HG03196 (cell line): Measurements from ENCODE around the gene RAB1A.
"Not testable (repeated sequence)": the region's sequence is repeated elsewhere in the genome, so short reads cannot be mapped to it uniquely, and the experiment has no call there.

Source experiments
- ATAC-seq: cut with Tn5 transposase; IDR thresholded peaks from one replicate; pipeline ENCODE4 v1.9.1; 2021; ENCODE audit not compliant: unreplicated experiment

RAB1A gene

DNA sequence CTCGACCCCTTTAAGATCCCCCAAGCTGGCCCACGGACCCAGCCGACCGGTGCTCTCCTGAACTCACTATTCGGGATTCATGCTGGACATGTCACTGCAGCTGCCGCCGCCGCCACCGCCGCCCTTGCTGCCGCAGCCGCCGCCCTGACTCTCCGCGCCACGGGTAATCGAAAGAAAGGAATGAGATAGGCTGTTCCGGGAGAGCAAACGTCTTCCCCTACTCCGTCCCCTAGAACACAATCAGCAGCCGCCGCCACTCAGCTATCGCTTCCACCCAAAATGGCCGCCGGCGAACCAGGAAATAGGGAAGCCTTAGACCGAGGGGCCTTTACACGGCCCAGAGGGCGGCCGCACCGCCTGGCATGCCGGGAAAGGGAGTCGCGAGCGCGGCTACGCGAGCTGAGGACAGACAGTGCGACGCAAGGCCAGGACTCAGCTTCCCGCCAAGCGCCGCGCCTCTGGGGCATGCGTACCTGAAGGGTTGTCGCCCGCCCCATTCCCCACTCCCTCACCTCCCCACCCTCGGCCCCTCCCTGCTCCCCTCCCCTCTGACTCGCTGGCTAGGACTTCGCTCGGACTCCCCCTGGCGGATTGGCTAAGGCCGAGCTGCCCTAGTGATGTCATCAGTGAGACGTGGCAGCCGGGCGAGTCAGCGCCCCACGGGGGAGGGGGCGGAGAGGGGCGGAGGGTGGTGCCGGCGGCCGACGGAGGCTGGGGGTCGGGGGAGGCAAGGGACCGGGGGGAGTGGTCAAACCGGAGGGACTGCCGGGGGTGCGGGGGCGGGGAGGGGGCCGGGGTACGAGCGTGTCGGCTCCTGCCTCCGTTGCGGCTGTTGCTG, at the start of gene RAB1A:
Gene RAB1A (minus strand): TSS at position 281 of the 838 bp plus-strand sequence. CDS start 191 bp downstream, at position 90.
- peak; percentile 96 for ATAC-seq

DNA sequence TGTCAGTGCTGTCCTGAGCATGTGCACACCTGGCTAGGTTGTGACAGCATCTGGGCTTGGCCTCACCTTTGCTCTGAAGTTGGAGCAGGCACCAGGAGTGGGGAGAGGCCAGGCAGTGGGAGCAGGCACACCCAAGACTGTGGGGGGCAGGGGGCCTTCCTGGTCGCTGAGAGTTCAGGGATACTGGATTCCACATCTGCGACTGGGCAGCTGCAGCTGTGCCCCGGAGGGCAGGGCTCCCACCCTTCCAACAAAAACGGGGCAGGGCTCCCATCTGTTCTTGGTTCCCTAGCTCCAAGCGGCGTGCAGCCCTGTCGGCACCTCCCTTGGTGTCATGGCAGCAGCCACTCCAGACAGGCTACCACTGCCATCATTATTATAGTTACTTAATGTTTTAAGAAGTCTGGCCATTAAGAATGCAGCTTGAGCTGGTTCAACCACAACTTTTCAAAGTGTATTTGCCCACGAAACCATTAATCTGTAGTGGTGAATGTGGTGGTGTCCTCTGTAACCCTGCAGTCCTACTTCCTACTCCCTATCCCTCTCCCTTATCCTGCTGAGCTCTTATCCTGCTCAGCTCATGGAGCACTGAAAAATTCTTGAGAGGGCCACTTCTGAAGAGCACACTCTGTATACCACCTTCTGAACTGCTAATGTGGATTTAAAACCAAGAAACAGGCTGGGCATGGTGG, 48.0 kb upstream of the RAB1A start:
- no peak for ATAC-seq

DNA sequence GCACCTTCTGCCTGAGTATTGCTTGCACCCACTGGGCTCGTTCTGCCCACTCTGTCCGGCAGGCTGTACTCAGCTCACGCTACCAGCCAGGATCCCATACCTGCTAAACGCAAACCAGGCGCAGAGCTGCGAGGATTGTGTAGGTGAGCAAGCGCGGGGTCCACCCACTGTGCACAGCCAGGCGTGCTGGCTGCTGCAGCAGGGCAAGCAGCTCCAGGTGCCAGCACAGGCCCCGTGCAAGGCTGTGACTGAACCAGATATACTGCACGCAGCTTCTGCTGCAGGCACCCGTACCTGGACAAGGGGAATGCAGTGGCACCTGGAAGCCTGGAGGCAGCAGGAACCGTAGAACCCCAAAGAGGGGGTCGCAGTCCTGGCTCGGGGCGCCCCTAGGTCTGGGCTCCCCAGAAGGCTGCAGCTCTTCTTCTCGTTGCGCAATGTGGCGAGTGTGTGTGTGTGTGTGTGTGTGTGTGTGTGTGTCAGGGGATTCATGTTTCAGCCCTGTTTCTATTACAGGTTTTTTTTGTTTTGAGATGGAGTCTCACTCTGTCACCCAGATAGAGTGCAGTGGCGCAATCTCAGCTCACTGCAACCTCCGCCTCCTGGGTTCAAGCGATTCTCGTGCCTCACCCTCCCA, 46.1 kb upstream of the RAB1A start:
- ATAC-seq = no peak

DNA sequence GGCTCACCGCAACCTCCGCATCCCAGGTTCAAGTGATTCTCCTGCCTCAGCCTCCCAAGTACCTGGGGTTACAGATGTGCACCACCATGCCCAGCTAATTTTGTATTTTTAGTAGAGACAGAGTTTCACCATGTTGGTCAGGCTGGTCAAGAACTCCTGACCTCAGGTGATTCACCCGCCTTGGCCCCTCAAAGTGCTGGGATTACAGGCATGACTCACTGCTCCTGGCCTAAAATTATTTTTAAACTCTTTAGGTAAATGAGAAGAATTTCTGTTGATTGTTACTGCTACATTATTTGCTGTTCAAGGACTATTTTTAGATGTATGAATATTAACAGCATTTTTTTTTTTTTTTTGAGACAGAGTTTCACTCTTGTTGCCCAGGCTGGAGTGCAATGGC, 44.1 kb upstream of the RAB1A start:
- ATAC-seq = not testable (repeated sequence)

DNA sequence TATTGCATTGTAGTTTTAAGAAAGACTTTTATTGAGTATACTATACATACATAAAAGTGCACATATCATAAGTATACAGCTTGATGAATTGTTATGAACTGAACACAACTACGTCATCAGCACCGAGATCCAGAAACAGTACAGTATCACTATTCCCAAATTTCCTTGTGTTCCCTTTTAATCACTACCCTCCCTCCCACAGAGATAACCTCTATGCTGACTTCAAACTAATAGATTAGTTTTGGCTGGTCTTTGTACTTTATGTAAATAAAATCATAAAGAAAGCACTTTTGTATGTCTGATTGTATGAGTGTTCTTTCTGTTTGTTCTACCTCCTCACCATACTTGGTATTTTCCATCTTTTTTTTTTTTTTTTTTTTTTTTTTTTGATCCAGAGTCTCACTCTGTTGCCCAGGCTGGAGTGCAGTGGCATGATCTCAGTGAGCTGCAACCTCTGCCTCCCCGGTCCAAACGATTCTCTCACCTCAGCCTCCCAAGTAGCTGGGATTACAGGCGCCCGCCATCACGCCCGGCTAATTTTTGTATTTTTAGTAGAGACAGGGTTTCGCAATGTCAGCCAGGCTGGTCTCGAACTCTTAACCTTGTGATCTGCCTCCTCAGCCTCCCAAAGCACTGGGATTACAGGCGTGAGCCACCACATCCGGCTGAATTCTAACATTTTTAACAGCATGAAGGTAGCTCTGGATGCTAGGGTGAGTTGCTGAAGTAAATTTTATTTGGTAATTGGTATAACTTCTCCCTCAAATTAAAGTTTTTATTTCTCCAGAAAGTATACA, 43.3 kb upstream of the RAB1A start:
- no peak for ATAC-seq

DNA sequence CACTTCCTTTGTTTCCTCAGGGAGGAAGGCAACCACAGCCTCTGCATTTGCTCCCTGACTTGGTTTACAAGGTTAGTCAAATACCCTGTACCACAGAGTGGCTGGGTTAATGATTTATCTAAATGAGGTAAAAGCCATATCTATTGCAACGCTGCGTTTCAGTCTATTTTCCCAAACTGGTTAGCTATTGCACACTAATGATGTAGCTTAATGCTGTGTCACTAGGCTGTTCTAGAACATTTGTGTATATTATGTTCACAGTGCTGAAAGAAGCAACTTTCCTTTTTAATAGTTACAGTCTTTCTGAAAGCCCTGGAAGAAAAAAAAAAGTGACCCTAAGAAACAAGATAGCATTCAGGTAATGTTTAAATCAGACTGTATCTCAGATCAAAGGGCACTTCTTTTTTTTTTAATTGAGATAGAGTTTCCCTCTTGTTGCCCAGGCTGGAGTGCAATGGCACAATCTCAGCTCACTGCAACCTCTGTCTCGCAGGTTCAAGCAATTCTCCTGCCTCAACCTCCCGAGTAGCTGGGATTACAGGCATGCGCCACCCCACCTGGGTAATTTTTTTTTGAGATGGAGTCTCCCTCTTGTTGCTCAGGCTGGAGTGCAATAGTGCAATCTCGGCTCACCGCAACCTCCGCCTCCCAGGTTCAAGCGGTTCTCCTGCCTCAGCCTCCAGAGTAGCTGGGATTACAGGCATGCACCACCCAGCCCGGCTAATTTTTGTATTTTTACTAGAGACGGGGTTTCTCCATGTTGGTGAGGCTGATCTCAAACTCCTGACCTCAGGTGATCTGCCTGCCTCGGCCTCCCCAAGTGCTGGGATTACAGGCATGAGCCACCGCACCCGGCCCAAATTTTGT, 40.9 kb upstream of the RAB1A start:
- not testable (repeated sequence) for ATAC-seq

DNA sequence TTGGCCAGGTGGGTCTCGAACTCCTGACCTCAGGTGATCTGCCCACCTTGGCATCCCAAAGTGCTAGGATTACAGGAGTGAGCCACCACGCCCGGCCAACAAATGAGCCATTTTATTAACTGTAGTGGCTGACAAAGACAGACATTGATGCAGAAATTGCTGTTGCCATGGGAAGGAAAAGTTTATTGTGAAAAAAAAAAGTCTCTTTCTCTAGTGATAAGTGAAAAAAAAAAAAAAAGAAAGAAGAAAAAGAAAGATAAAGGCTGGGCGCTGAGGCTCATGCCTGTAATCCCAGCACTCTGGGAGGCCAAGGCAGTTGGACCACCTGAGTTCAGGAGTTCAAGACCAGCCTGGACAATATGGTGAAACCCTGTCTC, 39.8 kb upstream of the RAB1A start:
- ATAC-seq = no peak

DNA sequence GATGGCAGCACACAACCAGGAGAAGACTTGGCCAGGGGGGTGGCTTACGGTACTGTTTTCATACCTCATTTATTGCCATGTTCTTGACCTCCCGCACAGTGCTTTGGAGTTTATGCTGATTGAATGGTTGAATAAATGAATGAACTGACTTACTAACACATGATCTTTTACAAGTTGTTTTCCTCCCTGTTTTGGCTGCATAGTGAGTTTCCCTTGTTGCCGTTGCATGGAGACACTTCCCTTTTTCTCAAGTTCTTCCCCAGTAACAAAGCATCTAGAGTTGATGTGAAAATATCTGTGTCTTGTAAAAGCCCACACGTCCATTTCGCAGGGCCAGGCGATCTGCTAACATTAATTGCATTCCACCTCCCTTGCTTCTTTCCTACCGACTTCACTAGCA, 35.7 kb upstream of the RAB1A start:
- no peak for ATAC-seq

DNA sequence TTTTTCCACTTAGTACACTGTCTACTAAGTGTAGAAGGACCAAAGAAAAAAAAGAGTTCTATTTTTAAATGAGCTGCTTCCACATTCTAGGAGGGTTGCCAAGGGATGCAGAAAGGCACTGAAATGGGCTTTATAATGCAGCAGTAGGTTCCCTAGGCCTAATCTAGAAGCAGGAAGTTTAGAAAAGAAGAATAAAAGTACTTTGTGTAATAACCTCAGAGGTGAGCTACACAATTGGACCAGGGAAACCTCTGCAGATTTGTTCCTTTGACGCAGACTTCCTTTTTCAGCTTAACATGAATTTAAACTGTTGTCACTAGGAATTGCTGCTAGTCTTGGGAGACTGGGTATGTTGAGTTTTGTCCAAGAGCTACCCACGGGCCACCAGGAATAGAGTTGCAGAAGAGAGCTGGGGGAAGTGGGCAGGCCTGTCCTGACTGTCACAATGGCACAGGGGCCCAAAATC, 34.6 kb upstream of the RAB1A start:
- no peak for ATAC-seq

DNA sequence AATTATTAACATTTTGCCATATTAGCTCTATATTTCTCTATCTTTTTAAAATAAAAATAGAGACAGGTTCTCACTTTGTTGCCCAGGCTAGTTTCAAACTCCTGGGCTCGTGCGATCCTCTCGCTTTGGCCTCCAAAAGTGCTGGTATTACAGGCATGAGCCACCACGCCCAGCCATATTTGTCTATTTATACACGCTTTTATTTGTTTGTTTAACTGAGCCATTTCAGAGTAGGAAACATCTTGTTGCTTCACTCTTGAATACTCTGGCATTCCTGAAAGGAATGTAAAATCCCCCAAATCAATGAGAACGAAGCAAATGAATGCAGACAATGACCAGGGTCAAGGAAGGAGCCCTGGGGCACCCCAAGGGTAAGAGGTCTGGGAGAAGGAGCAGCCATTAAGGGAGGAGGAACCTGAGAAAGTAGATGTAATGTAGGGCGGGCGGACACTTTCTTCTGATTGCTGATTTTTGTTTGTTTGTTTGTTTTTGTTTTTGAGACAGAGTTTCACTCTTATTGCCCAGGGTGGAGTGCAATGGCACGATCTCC, 31.7 kb upstream of the RAB1A start:
- ATAC-seq = no peak

DNA sequence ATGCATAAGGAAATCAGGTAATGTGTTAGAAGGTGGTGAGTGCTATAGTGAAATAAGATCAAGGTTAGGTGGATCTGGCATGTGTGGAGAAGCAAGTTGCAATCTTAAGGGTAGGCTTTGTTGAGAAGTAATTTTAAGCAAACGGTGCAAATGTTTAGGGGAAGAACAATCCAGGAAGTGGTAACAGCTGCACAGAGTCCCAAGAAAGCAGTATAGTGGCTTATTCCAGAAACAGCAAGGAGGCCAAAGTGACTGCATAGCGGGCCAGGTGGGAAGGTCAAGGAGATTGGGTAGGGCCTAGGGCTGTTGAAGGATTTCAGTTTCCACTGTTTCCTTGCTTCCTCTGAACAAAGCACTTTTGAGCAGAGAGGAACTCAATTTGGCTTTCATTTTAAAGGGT, 30.0 kb upstream of the RAB1A start:
- ATAC-seq = no peak

DNA sequence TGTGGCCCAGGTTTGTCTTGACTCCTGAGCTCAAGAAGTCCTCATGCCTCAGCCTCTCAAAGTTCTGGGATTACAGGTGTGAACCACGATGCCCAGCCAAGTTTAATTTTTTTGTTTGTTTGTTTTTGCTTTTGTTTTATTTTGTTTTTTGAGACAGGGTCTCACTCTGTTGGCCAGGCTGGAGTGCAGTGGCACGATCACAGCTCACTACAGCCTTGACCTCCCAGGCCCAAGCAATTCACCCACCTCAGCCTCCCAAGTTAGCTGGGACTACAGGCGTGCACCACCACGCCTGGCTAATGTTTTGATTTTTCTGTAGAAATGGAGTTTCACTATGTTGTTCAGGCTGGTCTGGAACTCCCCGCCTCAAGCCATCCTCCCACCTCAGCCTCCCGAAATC, 29.4 kb upstream of the RAB1A start:
- no peak for ATAC-seq

DNA sequence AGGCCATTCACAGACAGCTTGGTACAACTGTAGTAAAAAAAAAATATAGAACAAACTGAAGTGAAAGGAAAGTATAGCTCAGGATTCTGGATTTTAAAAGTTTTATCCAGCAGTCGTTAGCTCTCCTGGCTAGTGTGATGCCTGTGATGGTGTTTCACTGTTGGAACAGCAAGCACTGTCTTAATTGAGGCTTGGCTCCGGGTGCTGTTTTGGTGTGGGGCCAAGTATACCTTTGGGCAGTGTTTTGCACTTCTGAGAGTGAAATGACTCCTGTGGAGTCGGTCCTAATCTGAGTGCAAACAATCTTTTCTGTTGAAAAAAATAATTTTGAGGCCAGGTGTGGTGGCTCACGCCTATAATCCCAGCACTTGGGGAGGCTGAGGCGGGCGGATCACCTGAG, 28.7 kb upstream of the RAB1A start:
- ATAC-seq = no peak

DNA sequence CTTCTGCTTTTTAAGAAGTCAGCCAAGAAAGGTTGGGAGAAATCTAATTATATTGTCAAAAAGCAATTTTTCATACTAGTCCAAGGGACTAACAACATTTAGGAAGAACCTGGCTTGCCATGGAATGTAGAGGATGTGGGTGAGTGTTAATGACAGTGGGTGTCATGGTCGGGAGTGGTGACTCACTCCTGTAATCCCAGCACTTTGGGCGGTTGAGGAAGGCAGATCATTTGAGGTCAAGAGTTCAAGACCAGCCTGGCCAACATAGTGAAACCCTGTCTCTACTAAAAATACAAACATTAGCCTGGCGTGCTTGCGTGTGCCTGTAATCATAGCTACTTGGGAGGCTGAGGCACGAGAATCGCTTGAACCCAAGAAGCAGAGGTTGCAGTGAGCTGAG, 27.9 kb upstream of the RAB1A start:
- ATAC-seq = not testable (repeated sequence)

DNA sequence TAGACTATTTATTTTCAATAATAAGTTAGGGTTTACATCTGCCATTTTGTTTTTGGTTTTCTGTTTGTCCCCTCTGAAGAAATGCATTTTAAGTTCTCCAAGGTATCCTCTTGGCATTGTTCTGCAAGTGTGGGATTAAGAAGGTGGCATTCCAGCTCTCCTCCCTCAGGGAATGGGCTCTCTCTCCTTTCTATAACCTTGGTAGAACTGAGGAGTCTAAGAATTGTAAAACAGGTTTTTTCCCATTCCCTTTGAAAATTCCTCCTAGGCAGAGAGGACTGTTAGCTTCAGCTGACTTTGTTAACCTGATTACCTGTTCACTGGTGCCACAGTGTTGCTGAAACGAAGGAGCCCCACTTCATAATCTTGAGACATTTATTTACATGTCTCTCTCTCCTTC, 26.1 kb upstream of the RAB1A start:
- no peak for ATAC-seq

DNA sequence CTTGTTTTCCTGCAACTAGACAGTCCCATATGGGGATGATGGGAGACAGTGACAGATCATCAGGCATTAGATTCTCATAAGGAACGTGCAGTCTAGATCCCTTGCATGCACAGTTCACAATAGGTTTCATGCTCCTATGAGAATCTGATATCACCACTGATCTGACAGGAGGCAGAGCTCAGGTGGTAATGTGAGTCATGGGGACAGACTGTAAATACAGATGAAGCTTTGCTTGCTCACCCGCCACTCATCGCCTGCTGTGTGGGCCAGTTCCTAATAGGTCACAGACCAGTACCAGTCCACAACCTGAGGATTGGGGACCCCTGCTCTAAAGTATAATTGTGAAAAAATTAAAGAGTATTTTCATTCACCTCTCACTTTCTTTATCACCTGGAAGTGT, 23.6 kb upstream of the RAB1A start:
- no peak for ATAC-seq

DNA sequence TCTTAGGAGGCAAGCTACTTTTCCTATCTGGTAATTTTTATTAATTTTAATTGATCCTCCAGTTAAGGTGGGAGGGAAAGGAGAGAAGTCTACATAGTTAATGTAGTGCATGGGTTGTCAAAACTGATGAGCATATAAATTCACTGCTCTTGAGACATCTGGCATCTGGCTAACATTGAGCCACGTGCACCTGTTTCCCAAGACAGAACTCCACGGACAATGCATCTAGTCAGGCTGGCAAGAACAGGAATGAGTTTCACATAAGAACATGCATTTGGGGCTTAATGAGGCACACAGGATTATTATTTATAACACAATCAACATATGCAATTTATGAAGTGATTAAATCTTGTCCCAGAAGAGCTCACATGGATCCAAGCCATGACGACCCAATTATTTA, 16.2 kb upstream of the RAB1A start:
- no peak for ATAC-seq

DNA sequence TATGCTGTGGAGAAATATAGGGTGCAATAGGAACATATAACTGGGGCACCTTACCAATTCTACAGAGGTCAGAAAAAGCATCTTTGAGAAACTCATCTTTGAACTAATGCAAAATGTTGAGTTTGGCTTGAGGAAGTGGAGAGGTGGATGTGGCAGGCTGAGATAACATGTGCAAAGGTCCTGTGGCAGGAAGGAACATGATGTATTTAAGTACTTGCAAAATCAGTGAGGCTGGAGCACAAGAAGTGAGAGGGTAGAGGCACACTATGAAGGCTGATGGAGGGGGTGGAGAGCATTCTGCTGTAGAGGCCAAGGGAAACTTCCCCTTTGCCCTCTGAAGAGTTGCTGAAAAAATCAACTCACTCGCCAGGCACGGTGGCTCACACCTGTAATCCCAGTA, 14.7 kb upstream of the RAB1A start:
- ATAC-seq = no peak

DNA sequence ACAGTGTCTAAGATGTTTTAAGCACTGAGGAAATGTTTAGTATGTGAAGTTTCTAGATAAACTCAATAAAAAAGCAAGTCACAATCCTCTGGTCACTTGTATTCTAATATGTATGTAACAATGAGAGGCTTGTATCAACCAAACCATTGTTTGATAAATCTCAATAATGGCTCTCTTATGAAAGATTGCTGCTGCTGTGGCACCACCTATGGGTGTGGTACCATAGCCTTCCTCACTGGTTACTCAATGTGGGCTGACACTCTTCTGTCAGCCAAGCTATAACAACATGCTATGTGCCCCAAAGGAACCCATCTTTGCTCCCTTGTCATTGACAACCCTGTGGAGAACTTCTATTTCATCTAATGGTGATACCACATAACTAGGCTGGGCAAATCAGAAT, 12.6 kb upstream of the RAB1A start:
- ATAC-seq = no peak

DNA sequence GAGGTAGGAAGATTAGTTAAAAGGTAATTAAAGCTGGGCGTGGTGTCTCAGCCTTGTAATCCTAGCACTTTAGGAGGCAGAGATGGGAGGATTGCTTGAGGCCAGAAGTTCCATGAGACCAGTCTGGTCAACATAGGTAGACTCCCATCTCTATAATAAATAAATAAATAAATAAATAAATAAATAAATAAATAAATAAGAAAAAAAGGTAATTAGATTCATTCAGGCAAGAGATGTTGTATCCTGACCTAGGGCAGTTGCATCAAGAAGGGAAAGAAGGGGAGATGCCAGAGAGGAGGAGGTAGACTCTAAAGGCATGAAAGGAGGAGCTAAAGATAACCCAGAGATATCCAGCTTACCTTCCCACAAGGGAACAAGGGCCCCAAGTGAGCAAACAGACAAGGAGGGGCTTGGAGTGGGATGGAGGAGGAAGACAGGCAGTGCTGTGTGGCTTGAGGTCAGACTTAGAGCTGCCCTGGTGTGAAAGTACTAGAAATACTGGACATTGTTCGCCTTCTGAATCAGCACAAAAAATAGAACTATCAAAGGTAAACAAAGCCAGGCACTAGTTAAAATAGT, 7.4 kb upstream of the RAB1A start:
- ATAC-seq = no peak
